NCI-H1930 (cell line): Measurements from ENCODE around the gene C1QC.
"Not testable (repeated sequence)": the region's sequence is repeated elsewhere in the genome, so short reads cannot be mapped to it uniquely, and the experiment has no call there.

Experiments used
- DNase-seq, 2 experiments: peaks; one replicate each; lab custom pipeline; 2025; lab: John Stamatoyannopoulos, UW

The C1QC gene

GRCh38 chr1:22650089-22650693 is 6.8 kb downstream of the C1QC start:
- no peak for DNase-seq

GRCh38 chr1:22651941-22652856 is 8.8 kb downstream of the C1QC start:
- DNase-seq, result no peak

DNA sequence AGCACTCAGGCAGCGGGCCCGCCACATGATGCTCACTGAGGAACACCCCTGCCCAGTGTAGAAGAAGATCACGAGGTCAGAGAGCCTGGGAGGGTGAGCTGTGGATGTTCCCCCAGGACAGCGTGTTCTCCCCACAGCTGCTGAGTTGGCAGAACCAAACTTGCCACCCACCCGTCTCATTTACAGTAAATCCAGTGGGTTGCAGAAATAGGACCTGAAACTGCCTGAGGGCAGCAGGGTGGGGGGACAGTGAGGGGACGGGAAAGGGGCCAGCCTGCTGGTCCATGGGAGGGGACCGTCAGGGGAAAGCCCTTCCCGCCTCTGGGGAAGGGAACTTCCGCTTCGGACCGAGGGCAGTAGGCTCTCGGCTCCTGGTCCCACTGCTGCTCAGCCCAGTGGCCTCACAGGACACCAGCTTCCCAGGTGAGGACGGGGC is 9.5 kb downstream of the C1QC start, which contains the start of gene C1QB:
Gene C1QB, plus strand, starts transcription at position 356 of the 436 bp plus-strand sequence. CDS start 6,227 bp downstream, outside the sequence.
- no peak for DNase-seq

DNA sequence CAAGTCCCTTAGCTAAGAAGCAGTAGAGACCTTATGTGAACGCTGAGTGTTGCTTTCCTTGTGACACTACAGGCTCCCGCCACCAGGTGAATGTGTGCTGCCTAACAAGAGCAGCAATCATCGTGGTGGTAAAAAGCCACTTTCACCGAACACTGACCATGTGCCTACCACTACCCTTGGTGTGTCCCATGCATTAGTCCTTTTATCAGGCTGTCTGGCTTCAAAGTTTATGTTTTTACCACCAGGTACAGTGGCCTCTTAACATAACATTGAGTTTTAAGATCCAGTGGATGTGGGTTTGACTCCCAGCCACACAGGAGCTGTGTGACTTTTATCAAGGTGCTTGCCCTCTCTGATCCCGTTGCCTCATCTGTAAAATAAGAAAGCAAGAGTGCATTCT is 11.3 kb downstream of the C1QC start:
- no peak for DNase-seq

DNA sequence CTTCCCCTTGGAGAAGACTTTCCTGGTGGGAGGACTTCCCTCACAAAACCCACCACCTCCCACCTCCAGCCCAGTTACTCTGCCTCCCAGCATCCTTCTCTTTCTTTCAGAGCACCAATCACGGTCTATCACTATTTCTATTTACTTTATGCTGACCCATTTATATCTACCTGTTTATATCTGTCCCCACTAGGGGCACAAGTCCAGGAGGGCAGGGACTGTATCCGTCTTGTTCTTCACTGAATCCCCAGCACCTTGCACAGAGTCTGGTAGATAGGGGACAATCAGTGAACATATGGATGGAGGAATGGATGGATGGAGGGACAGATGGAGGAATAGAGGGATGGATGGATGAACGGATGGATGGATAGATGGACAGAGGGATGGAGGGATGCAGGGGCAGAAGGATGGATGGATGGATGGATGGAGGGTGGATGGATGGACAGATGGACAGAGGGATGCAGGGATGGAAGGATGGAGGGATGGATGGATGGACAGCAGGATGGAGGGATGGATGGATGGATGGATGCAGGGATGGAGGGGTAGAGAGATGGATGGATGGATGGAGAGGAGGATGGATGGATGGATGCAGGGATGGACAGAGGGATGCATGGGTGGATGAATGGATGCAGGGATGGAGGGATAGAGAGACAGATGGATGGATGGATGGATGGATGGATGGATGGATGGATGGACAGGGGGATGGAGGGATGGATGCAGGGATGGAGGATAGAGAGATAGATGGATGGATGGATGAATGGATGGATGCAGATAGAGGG is 15.1 kb downstream of the C1QC start:
- DNase-seq, result no peak

- DNase-seq, result no peak
These were observed 17.3 kb downstream of the C1QC start for GRCh38 chr1:22660716-22661241.

GRCh38 chr1:22661880-22662279 is 18.4 kb downstream of the C1QC start:
- DNase-seq, result no peak

- DNase-seq, result no peak
These were observed 18.9 kb downstream of the C1QC start for GRCh38 chr1:22662318-22662717.

GRCh38 chr1:22662986-22663408 is 19.6 kb downstream of the C1QC start:
- no peak for DNase-seq

DNA sequence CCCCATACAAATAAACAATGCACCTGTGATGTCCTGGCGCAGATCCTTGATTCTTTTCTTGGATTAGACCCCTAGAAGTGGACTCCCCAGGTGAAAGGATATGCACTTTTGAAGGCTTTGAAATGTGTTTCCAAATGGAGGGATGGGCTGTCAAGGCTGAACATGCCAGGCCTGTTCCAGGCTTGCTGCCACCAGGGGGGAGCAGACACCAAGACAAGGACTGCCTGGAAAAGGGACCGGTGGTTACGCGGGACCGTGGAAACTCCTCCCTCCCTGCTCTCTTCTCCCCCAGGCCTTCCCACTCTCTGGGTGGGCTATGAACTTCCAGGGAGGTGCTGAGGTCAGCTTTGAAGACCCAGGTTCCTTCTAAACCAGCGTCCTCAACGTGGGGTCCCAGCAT is 22.3 kb downstream of the C1QC start:
- peak in 1 of 2 experiments; percentile 20 for DNase-seq

GRCh38 chr1:22666412-22666811 is 23.0 kb downstream of the C1QC start:
- no peak for DNase-seq

DNA sequence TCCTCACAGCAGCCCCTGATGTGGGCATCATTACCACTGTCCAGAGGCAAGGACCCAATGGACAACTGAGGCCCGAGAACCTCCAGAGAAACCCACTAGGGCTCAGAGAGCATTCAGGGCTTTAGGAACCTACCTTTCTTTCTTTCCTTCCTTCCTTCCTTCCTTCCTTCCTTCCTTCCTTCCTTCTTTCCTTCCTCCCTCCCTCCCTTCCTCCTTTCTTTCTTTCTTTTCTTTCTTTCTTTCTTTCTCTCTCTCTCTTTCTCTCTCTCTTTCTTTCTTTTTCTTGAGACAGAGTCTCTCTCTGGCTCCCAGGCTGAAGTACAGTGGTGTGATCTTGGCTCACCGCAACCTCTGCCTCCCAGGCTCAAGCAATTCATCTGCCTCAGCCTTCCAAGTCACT is 25.4 kb downstream of the C1QC start:
- not testable (repeated sequence) for DNase-seq

DNA sequence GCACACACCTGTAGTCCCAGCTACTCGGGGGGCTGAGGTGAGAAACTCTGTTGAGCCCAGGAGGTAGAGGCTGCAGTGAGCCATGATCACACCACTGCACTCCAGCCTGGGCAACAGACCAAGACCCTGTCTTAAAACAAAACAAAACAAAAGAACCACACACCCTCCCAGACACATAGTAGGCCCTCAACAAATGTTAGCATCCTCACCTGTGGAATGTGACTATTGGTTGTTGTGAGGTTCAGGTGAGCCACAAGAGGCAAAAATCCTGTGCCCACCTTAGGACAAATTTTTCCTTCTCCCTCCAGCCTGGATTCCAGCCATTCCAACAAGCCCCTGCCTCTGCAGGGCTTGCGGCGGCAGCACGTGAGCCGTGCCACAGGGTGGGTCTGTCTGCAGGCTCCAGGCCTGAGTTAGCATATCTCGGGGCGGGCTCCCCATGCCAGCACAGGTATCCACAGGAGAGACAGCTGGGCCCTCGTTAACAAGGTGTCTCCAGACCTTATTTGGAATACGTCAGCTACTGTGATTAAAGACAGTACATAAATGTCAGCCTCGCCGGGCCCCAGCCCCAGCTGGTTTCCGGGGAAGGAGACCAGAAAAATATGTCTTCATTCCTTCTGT is 27.0 kb downstream of the C1QC start:
- DNase-seq, result no peak

- DNase-seq, result no peak
These were observed 28.6 kb downstream of the C1QC start for GRCh38 chr1:22671999-22672398.

DNA sequence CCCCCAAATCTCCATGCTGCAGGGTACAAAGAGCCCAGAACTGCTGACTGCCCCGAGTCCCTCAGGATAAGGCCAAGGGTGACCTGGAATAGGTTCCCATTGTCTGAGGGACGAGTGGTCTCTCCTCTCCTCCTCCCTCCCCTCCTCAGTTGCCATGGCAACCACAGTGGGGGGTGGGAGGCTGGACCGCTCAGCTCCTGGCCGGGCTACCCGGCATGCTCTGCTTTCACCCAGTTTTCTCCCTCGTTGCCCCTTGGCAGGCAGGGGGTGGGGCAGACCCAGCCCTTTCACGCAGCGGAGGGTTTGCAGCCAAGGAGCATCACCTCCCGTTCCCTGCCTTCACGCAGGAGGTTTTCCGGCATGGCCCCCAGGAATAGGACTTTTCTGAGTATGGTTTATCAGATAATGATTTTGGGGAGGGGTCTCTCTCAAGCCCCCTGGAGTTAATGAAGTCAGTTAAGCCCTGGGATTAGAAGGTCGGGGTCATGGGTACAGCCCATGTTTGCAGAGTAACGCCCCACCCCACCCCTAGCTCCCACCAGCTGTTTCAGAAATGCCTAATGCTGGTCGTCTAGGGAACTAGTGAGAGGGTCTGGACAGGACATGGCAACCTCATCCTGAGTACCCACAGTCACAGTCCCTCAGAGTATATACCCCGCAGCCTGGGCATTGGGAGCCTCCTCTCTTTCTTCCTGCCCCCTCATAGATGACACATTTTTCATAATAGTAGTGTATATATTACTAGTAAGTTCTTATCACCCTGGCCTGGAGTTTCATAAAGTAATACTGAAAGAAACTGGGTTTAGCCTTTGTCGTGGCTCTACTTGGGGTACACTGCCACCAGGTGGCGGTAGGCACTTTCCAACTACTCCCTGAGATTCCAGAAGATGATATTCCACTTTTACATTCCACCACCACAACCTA is 30.3 kb downstream of the C1QC start:
- DNase-seq, result no peak

DNA sequence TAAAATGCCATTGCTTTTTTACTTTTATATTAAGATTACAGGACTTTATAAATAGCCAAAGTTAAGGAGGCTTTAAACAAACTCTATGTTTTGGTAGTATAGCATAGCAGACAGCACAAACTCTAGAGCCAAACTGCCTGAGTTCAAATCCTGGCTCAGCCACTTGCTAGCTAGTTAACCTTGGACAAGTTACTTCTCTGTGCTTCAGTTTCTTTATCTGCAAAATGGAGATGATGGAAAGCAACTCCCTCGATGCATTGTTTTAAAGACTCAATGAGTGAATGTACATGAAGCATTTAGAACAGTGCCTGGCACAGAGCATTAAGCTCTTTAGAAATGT is 30.9 kb downstream of the C1QC start:
- DNase-seq, result no peak

GRCh38 chr1:22676151-22676550 is 32.7 kb downstream of the C1QC start:
- not testable (repeated sequence) for DNase-seq

- no peak for DNase-seq
These were observed 33.6 kb downstream of the C1QC start for GRCh38 chr1:22676916-22677583.

- no peak for DNase-seq
These were observed 34.8 kb downstream of the C1QC start for GRCh38 chr1:22677931-22678896.
